Cardiac muscle cell (in vitro differentiated cells and primary cell): ENCODE measurements around the gene PHF3. TPM values are rescaled to one million over a fixed set of nuclear protein-coding genes. Genes with fewer than 3 reads are reported as not detected.

ENCODE experiments used
- DNase-seq, 2 donors: peaks; one replicate each; pipeline versions ENCODE4 v3.0.0 to v3.0.0-alpha.2; 2010 to 2017; ENCODE audit warnings: low read depth in 1 of 2, low spot score in 1 of 2
- H3K27ac ChIP-seq: fragments of 200-600 bp; sonication (generic); 2 replicates; pipeline ENCODE4 v1.5.1; 2016
- H3K27me3 ChIP-seq: fragments of 200-600 bp; sonication (generic); 2 replicates; pipeline ENCODE4 v1.6.0; 2016; ENCODE audit warnings: control low read depth
- H3K36me3 ChIP-seq: fragments of 200-600 bp; sonication (generic); 2 replicates; pipeline ENCODE4 v1.5.1; 2016; ENCODE audit warnings: control low read depth
- H3K4me1 ChIP-seq: fragments of 200-600 bp; sonication (generic); 2 replicates; pipeline ENCODE4 v1.8.1; 2017; ENCODE audit warnings: low read depth, mild to moderate bottlenecking, mixed run types
- H3K4me3 ChIP-seq: fragments of 200-600 bp; sonication (generic); 2 replicates; pipeline ENCODE4 v1.5.1; 2016; ENCODE audit warnings: mild to moderate bottlenecking
- H3K9me3 ChIP-seq: fragments of 200-600 bp; sonication (generic); 2 replicates; pipeline ENCODE4 v1.5.1; 2017; ENCODE audit warnings: low read depth, mild to moderate bottlenecking, control low read depth
- CTCF ChIP-seq: IDR thresholded peaks from 2 replicates; pipeline ENCODE4 v1.5.1; 2012; ENCODE audit warnings: low read depth, mild to moderate bottlenecking, low read length
- polyA plus RNA-seq: library from polyadenylated mRNA; unstranded; fragments of >200 nt; fragmentation: Nextera tagmentation; extraction: Ambion mirVana; gene quantifications from 2 replicates; pipeline ENCODE4 v1.2.1, GENCODE V29; 2016
- total RNA-seq: library from RNA; depleted of rRNA; stranded (reverse); fragments of >200 nt; gene quantifications from 2 replicates; pipeline ENCODE4 v1.2.3, GENCODE V29; 2016

The PHF3 gene
- total and polyA plus RNA-seq, 2 experiments from 2014 or later = 13.1 to 55.8 TPM

- H3K36me3 ChIP-seq = no peaks in the 10 kb centered on the region
- DNase-seq = peak; percentile 64 to 69
- TF ChIP-seq CTCF = peak; percentile 26
These were observed 128.8 kb downstream of the PHF3 start for GRCh38 chr6:63764318-63764916.

More at GRCh38 chr6:63764318-63764916, 128.8 kb downstream of the PHF3 start:
- no peaks in the 10 kb centered on the region for H3K4me1 ChIP-seq
- no peak overlapping the region for H3K4me3 ChIP-seq
- H3K9me3 ChIP-seq = no peaks in the 10 kb centered on the region
- H3K27ac ChIP-seq = no peak overlapping the region
- no peaks in the 10 kb centered on the region for H3K27me3 ChIP-seq

Other genes starting within 250 kb of the PHF3 start
- 11.8 and 18.7 TPM in 2 replicates for gene PTP4A1, start 63.3 kb upstream of the PHF3 start, total RNA-seq
- 62.2 and 65.8 TPM in 2 replicates for gene PTP4A1, start 63.3 kb upstream of the PHF3 start, polyA plus RNA-seq